Stomach (tissue), 9 donors: ENCODE measurements around the gene C9orf50. TPM values are rescaled to one million over a fixed set of nuclear protein-coding genes. Genes with fewer than 3 reads are reported as not detected.

Experiments
- DNase-seq, 2 donors: peaks; one replicate each; pipeline versions ENCODE4 v3.0.0 to v3.0.0-alpha.2; 2013 to 2019
- H3K27ac ChIP-seq, 5 donors: fragments of 200-600 bp in 4 of 5; sonication (generic) in 4 of 5; one replicate each; pipeline ENCODE4 v1.5.1; 2013 to 2019; ENCODE audit warnings: mild to moderate bottlenecking in 1 of 5, moderate library complexity in 1 of 5
- H3K27me3 ChIP-seq, 3 donors: fragments of 200-600 bp; sonication (generic); one replicate each; pipeline ENCODE4 v1.5.1; 2017 to 2019; ENCODE audit warnings: mixed run types in 1 of 3
- H3K36me3 ChIP-seq, 4 donors: fragments of 200-600 bp; sonication (generic); 1 replicate in 3 of 4; 2 replicates in 1 of 4; pipeline ENCODE4 v1.5.1; 2016 to 2019
- H3K4me1 ChIP-seq, 4 donors: fragments of 200-600 bp; sonication (generic); one replicate each; pipeline ENCODE4 v1.5.1; 2016 to 2019
- H3K4me3 ChIP-seq, 4 donors: fragments of 200-600 bp; sonication (generic) in 3 of 4; one replicate each; pipeline ENCODE4 v1.5.1; 2016 to 2019; ENCODE audit warnings: mild to moderate bottlenecking in 1 of 4
- H3K9me3 ChIP-seq, 4 donors: fragments of 200-600 bp; sonication (generic); one replicate each; pipeline ENCODE4 v1.5.1; 2016 to 2019
- EP300 ChIP-seq: sonication (generic); formaldehyde crosslinking; IDR thresholded peaks from one replicate; pipeline ENCODE4 v1.6.1; 2017; ENCODE audit warnings: antibody characterized with exemption
- POLR2A ChIP-seq, 4 donors: fragments of 450-650 bp; IDR thresholded peaks; one replicate each; pipeline ENCODE4 v1.6.1; 2016; ENCODE audit warnings: antibody characterized with exemption in 4 of 4, control low read depth in 2 of 4, mild to moderate bottlenecking in 1 of 4, moderate library complexity in 1 of 4
- POLR2AphosphoS5 ChIP-seq, 3 donors: sonication (generic); formaldehyde crosslinking; IDR thresholded peaks; one replicate each; pipeline ENCODE4 v1.6.1; 2016; ENCODE audit warnings: antibody characterized with exemption in 3 of 3
- WGBS, 5 donors: extraction: QIAGEN DNeasy Blood & Tissue Kit in 3 of 5; methylation state at CpG; one replicate each; pipeline versions ENCODE4 v1.1.5 to v1.1.7; 2013 to 2018; 5-methylcytosine and 5-hydroxymethylcytosine counted together
- intact Hi-C: fragments of 100-400 bp; cut with DNase I; formaldehyde crosslinking; loops from one replicate; pipeline ENCODE4 v1.15.1; 2023; ENCODE audit warnings: low total_unique reads
- polyA plus RNA-seq, 3 donors: library from polyadenylated mRNA; stranded (reverse); fragments of 200-250 nt; gene quantifications; one replicate each; pipeline ENCODE4 v1.2.3, GENCODE V29; 2013
- total RNA-seq, 5 donors: library from RNA; depleted of rRNA; stranded (reverse); fragments of >200 nt; gene quantifications; one replicate each; pipeline versions ENCODE4 v1.1.0 to v1.2.3, GENCODE V29; 2014 to 2016
- TF ChIP-seq, protein P1 (sequence below), 7 experiments: fragments of 450-650 bp in 4 of 7; fragments of 200-600 bp in 3 of 7; sonication (generic) in 3 of 7; IDR thresholded peaks; one replicate each; pipeline ENCODE4 v1.5.1; 2016 to 2019; ENCODE audit warnings: antibody characterized with exemption in 7 of 7, control low read depth in 2 of 7, mild to moderate bottlenecking in 1 of 7
- donor health status: healthy with polysubstance abuse.
- donor health status: Bipolar disorder and iron deficiency.
- donor health status: healthy.

C9orf50 gene
- total and polyA plus RNA-seq, 8 donors: 0.13 TPM; not detected in 7

DNA sequence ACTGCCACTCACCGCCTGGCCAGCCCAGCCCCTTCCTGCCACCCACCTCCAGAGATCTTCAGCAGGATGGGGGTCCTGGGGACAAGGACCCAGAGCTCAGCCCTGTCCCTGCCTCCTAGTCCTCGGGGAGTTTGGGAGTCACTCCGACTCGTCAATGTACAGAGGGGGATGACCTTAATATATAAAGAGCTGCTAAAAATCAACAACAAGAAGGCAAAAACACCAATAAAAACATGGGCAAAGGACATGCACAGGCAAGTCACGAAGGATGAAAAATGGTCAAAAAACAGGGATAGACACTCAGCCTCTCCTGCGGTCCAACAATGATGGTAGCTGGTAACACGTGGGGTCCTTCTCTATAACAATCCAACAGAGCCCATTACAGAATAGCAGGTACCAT, 25.8 kb upstream of the C9orf50 start:
- H3K27me3 ChIP-seq: no peaks in the 10 kb centered on the region
- 89 to 98% (median 96%) methylated on average over 7 of the region's 7 CpGs for WGBS, 5 donors
- no peak for TF ChIP-seq POLR2A (IDR thresholded peaks at IDR 0.05)
- no peak for TF ChIP-seq EP300
- TF ChIP-seq, protein P1, sequence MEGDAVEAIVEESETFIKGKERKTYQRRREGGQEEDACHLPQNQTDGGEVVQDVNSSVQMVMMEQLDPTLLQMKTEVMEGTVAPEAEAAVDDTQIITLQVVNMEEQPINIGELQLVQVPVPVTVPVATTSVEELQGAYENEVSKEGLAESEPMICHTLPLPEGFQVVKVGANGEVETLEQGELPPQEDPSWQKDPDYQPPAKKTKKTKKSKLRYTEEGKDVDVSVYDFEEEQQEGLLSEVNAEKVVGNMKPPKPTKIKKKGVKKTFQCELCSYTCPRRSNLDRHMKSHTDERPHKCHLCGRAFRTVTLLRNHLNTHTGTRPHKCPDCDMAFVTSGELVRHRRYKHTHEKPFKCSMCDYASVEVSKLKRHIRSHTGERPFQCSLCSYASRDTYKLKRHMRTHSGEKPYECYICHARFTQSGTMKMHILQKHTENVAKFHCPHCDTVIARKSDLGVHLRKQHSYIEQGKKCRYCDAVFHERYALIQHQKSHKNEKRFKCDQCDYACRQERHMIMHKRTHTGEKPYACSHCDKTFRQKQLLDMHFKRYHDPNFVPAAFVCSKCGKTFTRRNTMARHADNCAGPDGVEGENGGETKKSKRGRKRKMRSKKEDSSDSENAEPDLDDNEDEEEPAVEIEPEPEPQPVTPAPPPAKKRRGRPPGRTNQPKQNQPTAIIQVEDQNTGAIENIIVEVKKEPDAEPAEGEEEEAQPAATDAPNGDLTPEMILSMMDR (IDR thresholded peaks at IDR 0.05): no peak
- no peak for TF ChIP-seq POLR2AphosphoS5 (IDR thresholded peaks at IDR 0.05)
- peaks cover 0 to 7% (median 3%) of the 10 kb centered on the region in 4 donors for H3K4me1 ChIP-seq
- no peak overlapping the region for H3K27ac ChIP-seq
- H3K4me3 ChIP-seq: no peak overlapping the region
- no peaks in the 10 kb centered on the region for H3K36me3 ChIP-seq
- intact Hi-C loops: loop anchor here (5.0 kb wide), 1 partner anchor 136 kb away; no protein-coding TSS in a partner anchor
- DNase-seq: no peak
- no peaks in the 10 kb centered on the region for H3K9me3 ChIP-seq

DNA sequence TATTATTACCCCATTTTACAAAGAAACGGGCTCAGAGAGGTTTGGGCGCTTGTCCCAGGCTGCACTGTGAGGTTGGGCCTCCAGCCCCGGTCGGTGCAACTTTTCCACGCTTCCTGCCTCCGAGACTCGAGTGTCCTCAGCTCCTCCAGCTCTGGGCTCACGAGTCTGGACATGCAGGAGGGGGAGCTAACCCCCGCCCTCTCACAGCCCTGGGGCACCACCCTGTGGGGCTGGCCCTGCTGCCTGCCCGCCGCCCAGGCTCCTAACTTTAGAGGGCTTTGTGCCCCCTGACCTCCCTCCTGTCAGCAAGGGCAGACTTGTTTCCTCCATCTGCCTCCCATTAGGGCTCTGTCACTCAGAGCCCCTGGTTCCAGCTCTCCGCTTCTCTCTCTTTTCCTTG, 25.4 kb upstream of the C9orf50 start:
- Histone ChIP-seq H3K36me3 (no peaks in the 10 kb centered on the region), H3K9me3 (no peaks in the 10 kb centered on the region), H3K4me1 (peaks cover 2 to 10% (median 6%) of the 10 kb centered on the region in 4 donors), H3K4me3 (no peak overlapping the region), H3K27me3 (no peaks in the 10 kb centered on the region), H3K27ac (no peak overlapping the region)
- no peak for DNase-seq
- 79 to 92% (median 82%) methylated on average over 9 to 12 of the region's 12 CpGs for WGBS, 5 donors
- TF ChIP-seq, protein P1 (IDR thresholded peaks at IDR 0.05): no peak
- TF ChIP-seq EP300 (no peak), POLR2AphosphoS5 (IDR thresholded peaks at IDR 0.05) (no peak), POLR2A (IDR thresholded peaks at IDR 0.05) (no peak)
- intact Hi-C loops: loop anchor here (5.0 kb wide), 1 partner anchor 136 kb away; no protein-coding TSS in a partner anchor

DNA sequence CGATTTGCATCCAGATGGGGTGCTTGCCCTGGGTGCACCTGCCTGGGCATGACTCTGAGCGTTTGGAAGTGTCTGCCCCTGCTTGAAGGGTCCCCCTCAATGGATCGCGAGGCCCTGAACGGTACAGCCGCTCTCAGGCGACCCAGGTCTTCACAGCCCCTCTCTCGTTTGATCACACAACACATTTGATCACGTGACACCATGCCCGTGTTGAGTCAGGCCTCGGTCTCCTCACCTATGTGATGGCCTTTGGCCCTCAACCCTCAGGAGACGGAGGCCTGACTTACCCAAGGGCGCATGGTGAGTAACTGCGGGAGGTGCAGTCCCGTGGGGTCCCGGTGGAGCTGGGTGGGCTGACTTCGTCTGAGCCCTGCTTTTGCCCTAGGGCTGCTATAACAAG, 24.0 kb upstream of the C9orf50 start:
- Histone ChIP-seq H3K27me3 (no peaks in the 10 kb centered on the region), H3K9me3 (no peaks in the 10 kb centered on the region), H3K27ac (no peak overlapping the region), H3K36me3 (no peaks in the 10 kb centered on the region), H3K4me1 (peaks cover 15 to 24% (median 20%) of the 10 kb centered on the region in 4 donors), H3K4me3 (no peak overlapping the region)
- intact Hi-C loops: loop anchor here (5.0 kb wide), 1 partner anchor 137 kb away; no protein-coding TSS in a partner anchor
- WGBS, 5 donors: 68 to 78% (median 73%) methylated on average over 16 to 17 of the region's 17 CpGs
- TF ChIP-seq EP300: no peak
- no peak for TF ChIP-seq POLR2A (IDR thresholded peaks at IDR 0.05)
- TF ChIP-seq, protein P1 (IDR thresholded peaks at IDR 0.05): no peak
- TF ChIP-seq POLR2AphosphoS5 (IDR thresholded peaks at IDR 0.05): no peak
- DNase-seq: no peak

DNA sequence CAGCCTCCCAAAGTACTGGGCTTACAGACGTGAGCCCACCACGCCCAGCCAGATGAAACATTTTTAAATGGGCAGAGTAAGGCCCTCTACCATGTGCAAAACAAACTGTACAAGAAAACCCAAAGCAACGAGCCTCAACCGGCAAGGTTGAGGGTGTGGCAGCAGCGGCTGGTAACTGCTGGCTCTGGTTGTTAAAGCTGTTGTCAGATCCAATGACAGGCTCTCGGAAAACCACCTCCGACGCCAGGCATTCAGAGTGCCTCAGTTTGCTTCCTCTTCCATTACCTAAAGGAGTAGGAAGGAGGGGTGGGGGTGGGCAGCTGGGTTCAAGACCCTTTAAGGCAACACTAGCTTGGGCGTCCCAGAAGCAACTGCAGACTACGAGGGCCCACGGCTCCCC, 23.5 kb upstream of the C9orf50 start:
- H3K4me1 ChIP-seq: peaks cover 20 to 29% (median 25%) of the 10 kb centered on the region in 4 donors
- intact Hi-C loops: no loop called here
- 44 to 63% (median 53%) methylated on average over 11 of the region's 11 CpGs for WGBS, 5 donors
- H3K27ac ChIP-seq: no peak overlapping the region
- H3K4me3 ChIP-seq: no peak overlapping the region
- H3K36me3 ChIP-seq: peaks cover 0 to 4% (median 3%) of the 10 kb centered on the region in 4 donors
- no peak for DNase-seq
- no peaks in the 10 kb centered on the region for H3K9me3 ChIP-seq
- TF ChIP-seq POLR2AphosphoS5 (IDR thresholded peaks at IDR 0.05) (no peak), EP300 (no peak), POLR2A (IDR thresholded peaks at IDR 0.05) (no peak)
- TF ChIP-seq, protein P1 (IDR thresholded peaks at IDR 0.05): no peak
- H3K27me3 ChIP-seq: no peaks in the 10 kb centered on the region
